Tibial nerve (tissue), 4 donors: ENCODE data around the gene BRSK1. TPM values are rescaled to one million over a fixed set of nuclear protein-coding genes. Genes with fewer than 3 reads are reported as not detected.

ENCODE experiments used
- DNase-seq, 2 donors: peaks; one replicate each; pipeline ENCODE4 v3.0.0-alpha.2; 2019; ENCODE audit warnings: low spot score in 2 of 2
- H3K27ac ChIP-seq, 4 donors: fragments of 200-600 bp; sonication (generic) in 3 of 4; one replicate each; pipeline ENCODE4 v1.5.1; 2017 to 2019; ENCODE audit warnings: mild to moderate bottlenecking in 1 of 4
- H3K27me3 ChIP-seq, 2 donors: fragments of 200-600 bp; sonication (generic) in 1 of 2; one replicate each; pipeline versions ENCODE4 v1.5.1 to v1.6.0; 2017 to 2019
- H3K36me3 ChIP-seq, 3 donors: fragments of 200-600 bp; sonication (generic); one replicate each; pipeline ENCODE4 v1.5.1; 2018 to 2019
- H3K4me1 ChIP-seq, 4 donors: fragments of 200-600 bp; sonication (generic) in 3 of 4; one replicate each; pipeline ENCODE4 v1.5.1; 2017 to 2019
- H3K4me3 ChIP-seq, 4 donors: fragments of 200-600 bp; sonication (generic) in 3 of 4; one replicate each; pipeline ENCODE4 v1.5.1; 2017 to 2019; ENCODE audit warnings: mild to moderate bottlenecking in 1 of 4, moderate library complexity in 1 of 4
- H3K9me3 ChIP-seq, 4 donors: fragments of 200-600 bp; sonication (generic) in 3 of 4; one replicate each; pipeline ENCODE4 v1.5.1; 2017 to 2019
- EP300 ChIP-seq, 2 donors: sonication (generic); formaldehyde crosslinking; IDR thresholded peaks; one replicate each; pipeline ENCODE4 v1.6.1; 2017; ENCODE audit warnings: antibody characterized with exemption in 2 of 2, mild to moderate bottlenecking in 1 of 2
- POLR2A ChIP-seq, 2 donors: fragments of 450-650 bp; IDR thresholded peaks; one replicate each; pipeline ENCODE4 v1.6.1; 2017; ENCODE audit warnings: antibody characterized with exemption in 2 of 2, mild to moderate bottlenecking in 2 of 2, moderate library complexity in 2 of 2
- WGBS, 2 donors: methylation state at CpG; one replicate each; pipeline ENCODE4 v1.1.5; 2018; 5-methylcytosine and 5-hydroxymethylcytosine counted together
- total RNA-seq, 4 donors: library from RNA; depleted of rRNA; stranded (reverse); fragments of >200 nt; gene quantifications; one replicate each; pipeline ENCODE4 v1.1.0, GENCODE V29; 2016
- TF ChIP-seq, protein P1 (sequence below), 5 experiments: fragments of 200-600 bp in 3 of 5; fragments of 450-650 bp in 2 of 5; sonication (generic) in 3 of 5; IDR thresholded peaks; one replicate each; pipeline ENCODE4 v1.5.1; 2016 to 2019; ENCODE audit warnings: antibody characterized with exemption in 5 of 5, mild to moderate bottlenecking in 3 of 5, moderate library complexity in 2 of 5

BRSK1 gene
- total RNA-seq, 4 donors from 2014 or later: 4.6 to 6.9 (median 5.9) TPM

DNA sequence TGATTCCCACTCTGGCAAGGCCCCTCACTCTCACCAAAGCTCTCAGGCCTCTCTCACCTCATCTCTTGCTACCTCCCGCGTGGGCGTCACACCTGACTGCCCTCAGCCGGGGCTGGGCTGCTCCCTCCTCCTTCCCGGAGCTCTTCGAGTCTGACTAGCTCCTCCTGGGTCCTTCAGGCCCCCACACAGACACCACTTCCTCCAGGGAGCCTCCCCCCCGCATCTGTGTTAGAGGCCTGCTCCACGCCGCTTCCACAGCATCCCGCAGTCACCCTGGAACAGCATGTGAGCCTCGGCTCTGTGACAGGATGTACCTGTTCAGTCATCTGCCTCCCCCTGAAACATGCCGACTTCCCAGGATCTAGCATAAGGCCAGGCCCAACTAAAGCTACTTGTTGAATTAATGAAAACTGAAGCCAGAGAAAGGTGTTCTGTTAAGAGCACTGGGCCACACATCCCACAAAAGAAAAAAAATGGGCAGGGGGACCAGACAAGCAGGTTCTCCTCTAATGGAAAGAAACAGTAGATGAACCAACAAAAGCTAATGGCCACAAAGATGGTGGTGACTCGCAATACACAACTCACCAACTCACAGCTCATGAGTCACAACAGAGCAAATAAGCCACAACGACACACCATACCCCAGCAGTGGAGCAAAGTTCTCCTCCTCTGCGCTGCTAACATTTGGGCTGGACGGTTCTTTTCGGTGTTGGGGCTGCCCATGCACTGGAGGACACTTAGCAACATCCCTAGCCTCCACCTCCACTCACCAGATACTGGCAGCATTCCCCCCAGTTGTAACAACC is 28.0 kb upstream of the BRSK1 start:
- peaks cover 0 to 78% (median 49%) of the 10 kb centered on the region in 4 donors for H3K4me1 ChIP-seq
- DNase-seq: no peak
- H3K27ac ChIP-seq: peak overlapping the region in 2 of 4 donors; percentile 59 to 78
- 66 to 67% methylated on average over 17 of the region's 17 CpGs for WGBS, 2 donors
- TF ChIP-seq EP300 (IDR thresholded peaks at IDR 0.05): no peak
- TF ChIP-seq POLR2A (IDR thresholded peaks at IDR 0.05): no peak
- TF ChIP-seq, protein P1, sequence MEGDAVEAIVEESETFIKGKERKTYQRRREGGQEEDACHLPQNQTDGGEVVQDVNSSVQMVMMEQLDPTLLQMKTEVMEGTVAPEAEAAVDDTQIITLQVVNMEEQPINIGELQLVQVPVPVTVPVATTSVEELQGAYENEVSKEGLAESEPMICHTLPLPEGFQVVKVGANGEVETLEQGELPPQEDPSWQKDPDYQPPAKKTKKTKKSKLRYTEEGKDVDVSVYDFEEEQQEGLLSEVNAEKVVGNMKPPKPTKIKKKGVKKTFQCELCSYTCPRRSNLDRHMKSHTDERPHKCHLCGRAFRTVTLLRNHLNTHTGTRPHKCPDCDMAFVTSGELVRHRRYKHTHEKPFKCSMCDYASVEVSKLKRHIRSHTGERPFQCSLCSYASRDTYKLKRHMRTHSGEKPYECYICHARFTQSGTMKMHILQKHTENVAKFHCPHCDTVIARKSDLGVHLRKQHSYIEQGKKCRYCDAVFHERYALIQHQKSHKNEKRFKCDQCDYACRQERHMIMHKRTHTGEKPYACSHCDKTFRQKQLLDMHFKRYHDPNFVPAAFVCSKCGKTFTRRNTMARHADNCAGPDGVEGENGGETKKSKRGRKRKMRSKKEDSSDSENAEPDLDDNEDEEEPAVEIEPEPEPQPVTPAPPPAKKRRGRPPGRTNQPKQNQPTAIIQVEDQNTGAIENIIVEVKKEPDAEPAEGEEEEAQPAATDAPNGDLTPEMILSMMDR (IDR thresholded peaks at IDR 0.05): no peak
- H3K27me3 ChIP-seq: no peaks in the 10 kb centered on the region
- H3K36me3 ChIP-seq: peaks cover 0 to 4% (median 0%) of the 10 kb centered on the region in 3 donors
- no peaks in the 10 kb centered on the region for H3K9me3 ChIP-seq
- peak overlapping the region in 2 of 4 donors; percentile 15 to 21 for H3K4me3 ChIP-seq

DNA sequence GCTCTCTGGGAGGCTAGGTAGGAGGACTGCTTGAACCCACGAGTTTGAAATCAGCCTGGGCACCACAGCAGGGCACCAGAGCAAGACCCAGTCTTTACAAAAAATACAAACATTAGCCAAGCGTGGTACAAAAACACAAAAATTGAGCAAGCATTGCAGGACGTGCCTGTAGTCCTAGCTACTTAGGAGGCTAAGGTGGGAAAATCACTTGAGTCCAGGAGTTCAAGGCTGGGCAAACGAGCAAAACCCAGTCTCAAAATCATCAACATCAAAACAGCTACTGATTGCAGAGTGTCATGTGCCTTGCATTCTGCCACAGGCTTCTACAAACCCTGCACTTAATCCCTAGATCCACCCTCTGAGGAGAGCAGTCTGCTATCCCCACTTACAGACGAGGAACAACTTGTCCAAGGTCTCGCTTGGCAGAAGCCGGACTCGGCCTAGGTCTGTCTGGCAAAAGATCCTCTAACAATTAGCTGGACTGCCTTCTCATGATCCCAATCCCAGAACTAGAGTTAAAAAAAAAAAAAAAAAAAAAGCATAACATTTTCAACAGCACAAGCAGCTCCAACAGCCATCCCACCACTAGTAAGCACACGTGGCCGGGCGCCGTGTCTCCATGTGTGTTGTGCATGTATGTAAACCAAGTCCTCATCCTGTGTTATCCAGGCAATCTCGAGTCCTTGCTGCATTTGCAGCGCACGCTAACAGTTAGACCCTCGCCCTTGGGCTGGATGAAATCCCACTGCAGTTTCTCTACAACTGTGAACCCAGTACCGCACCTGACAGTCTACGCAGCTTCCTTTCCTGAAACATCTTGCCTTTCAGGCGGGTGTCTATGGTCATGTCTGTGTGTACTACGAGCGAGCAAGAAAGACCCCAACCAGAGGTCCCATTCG is 27.0 kb upstream of the BRSK1 start:
- no peaks in the 10 kb centered on the region for H3K27me3 ChIP-seq
- TF ChIP-seq POLR2A (IDR thresholded peaks at IDR 0.05) (no peak), EP300 (IDR thresholded peaks at IDR 0.05) (no peak)
- TF ChIP-seq, protein P1 (IDR thresholded peaks at IDR 0.05): no peak
- no peaks in the 10 kb centered on the region for H3K9me3 ChIP-seq
- 41 to 46% methylated on average over 22 of the region's 22 CpGs for WGBS, 2 donors
- peaks cover 0 to 4% (median 0%) of the 10 kb centered on the region in 3 donors for H3K36me3 ChIP-seq
- H3K4me1 ChIP-seq: peaks cover 0 to 68% (median 46%) of the 10 kb centered on the region in 4 donors
- H3K27ac ChIP-seq: peak overlapping the region in 2 of 4 donors; percentile 95 to 96
- DNase-seq: no peak
- H3K4me3 ChIP-seq: peak overlapping the region; percentile 84 to 95 (median 94)

- DNase-seq: no peak
- 2 to 3% methylated on average over 47 to 51 of the region's 51 CpGs for WGBS, 2 donors
- H3K4me1 ChIP-seq: peaks cover 0 to 62% (median 43%) of the 10 kb centered on the region in 4 donors
- no peaks in the 10 kb centered on the region for H3K9me3 ChIP-seq
- peak overlapping the region; percentile 17 to 96 (median 60) for H3K27ac ChIP-seq
- H3K27me3 ChIP-seq: no peaks in the 10 kb centered on the region
- TF ChIP-seq, protein P1 (IDR thresholded peaks at IDR 0.05): no peak
- TF ChIP-seq POLR2A (IDR thresholded peaks at IDR 0.05) (no peak), EP300 (IDR thresholded peaks at IDR 0.05) (no peak)
- peaks cover 0 to 12% (median 0%) of the 10 kb centered on the region in 3 donors for H3K36me3 ChIP-seq
- peak overlapping the region; percentile 84 to 95 (median 94) for H3K4me3 ChIP-seq
These were observed 26.1 kb upstream of the BRSK1 start for GRCh38 chr19:55257461-55258420.

DNA sequence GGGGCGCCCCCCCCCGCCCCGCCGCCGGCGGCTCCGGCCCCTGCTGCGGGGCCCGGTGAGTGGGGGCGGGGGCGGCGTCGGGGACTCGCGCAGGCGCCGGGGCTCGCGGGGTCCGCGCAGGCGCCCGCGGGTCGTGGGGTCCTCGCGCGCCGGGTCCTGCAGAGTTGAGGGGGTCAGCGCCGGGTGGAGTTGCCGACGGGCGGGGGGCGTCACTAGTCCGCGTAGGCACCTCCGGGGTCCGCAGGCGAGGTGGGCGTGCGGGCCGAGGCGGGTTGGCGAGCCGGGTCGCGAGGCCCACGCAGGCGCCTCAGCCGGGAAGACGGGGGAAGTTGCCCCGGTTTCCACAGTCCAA is 25.3 kb upstream of the BRSK1 start:
- no peaks in the 10 kb centered on the region for H3K27me3 ChIP-seq
- H3K4me3 ChIP-seq: peak overlapping the region; percentile 84 to 95 (median 94)
- no peak for DNase-seq
- WGBS, 2 donors: 0 to 2% methylated on average over 31 to 33 of the region's 53 CpGs
- H3K4me1 ChIP-seq: peaks cover 0 to 55% (median 39%) of the 10 kb centered on the region in 4 donors
- TF ChIP-seq, protein P1 (IDR thresholded peaks at IDR 0.05): no peak
- no peak for TF ChIP-seq POLR2A (IDR thresholded peaks at IDR 0.05)
- no peak for TF ChIP-seq EP300 (IDR thresholded peaks at IDR 0.05)
- no peaks in the 10 kb centered on the region for H3K9me3 ChIP-seq
- H3K36me3 ChIP-seq: peaks cover 0 to 13% (median 0%) of the 10 kb centered on the region in 3 donors
- H3K27ac ChIP-seq: peak overlapping the region; percentile 85 to 96 (median 92)
